Neutrophil (primary cell): ENCODE data around the gene PILRA.
A peak's percentile ranks its signal among the peaks of the same experiment; 100 is the strongest.
"Not testable (repeated sequence)": the region's sequence is repeated elsewhere in the genome, so short reads cannot be mapped to it uniquely, and the experiment has no call there.

Source experiments
- H3K27ac ChIP-seq: fragments of 200-600 bp; sonication (generic); 2 replicates; pipeline ENCODE4 v1.5.1; 2016; ENCODE audit warnings: mild to moderate bottlenecking, moderate library complexity
- H3K27me3 ChIP-seq: fragments of 200-600 bp; sonication (generic); 2 replicates; pipeline ENCODE4 v1.6.0; 2016; ENCODE audit warnings: mild to moderate bottlenecking
- H3K36me3 ChIP-seq: fragments of 200-600 bp; sonication (generic); 2 replicates; pipeline ENCODE4 v1.5.1; 2017
- H3K4me1 ChIP-seq, 2 experiments: fragments of 200-600 bp in 1 of 2; sonication (generic) in 1 of 2; 1 replicate in 1 of 2; 2 replicates in 1 of 2; pipeline versions ENCODE4 v1.5.1 to v1.6.1; 2013 to 2016; ENCODE audit warnings: low read depth in 1 of 2, low read length in 1 of 2, mild to moderate bottlenecking in 1 of 2, moderate library complexity in 1 of 2; ENCODE audit not compliant: control insufficient read depth in 1 of 2, insufficient read depth in 1 of 2
- H3K4me3 ChIP-seq, 2 experiments: fragments of 200-600 bp in 1 of 2; sonication (generic) in 1 of 2; 1 replicate in 1 of 2; 2 replicates in 1 of 2; pipeline ENCODE4 v1.5.1; 2013 to 2016; ENCODE audit warnings: low read depth in 1 of 2, low read length in 1 of 2, mild to moderate bottlenecking in 1 of 2, moderate library complexity in 1 of 2
- H3K9me3 ChIP-seq: fragments of 200-600 bp; sonication (generic); 2 replicates; pipeline ENCODE4 v1.5.1; 2016
- TF ChIP-seq, protein P1 (sequence below): fragments of 200-600 bp; sonication (generic); IDR thresholded peaks from 2 replicates; pipeline ENCODE4 v1.5.1; 2016; ENCODE audit warnings: antibody characterized with exemption

The PILRA gene

DNA sequence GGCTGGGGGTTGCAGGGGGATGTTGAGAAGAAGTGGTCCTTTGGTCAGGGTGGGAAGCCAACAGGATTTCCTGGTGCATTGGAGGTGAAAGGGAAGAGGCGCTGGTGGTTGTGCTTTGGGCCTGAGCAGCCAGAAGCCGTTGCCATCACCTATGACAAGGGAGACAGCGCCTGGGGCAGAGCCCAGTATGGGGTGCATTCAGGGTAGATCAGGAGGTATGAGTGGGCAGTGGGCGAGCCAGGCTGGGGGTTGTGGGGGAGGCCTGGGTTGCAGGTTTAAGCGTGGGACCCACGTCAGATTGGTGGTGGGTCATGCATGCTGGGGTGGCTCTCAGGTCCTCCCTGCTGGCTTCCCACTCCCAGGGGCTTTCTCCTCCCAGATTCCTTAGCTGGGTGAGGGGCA is 21.6 kb upstream of the PILRA start:
- TF ChIP-seq, protein P1, sequence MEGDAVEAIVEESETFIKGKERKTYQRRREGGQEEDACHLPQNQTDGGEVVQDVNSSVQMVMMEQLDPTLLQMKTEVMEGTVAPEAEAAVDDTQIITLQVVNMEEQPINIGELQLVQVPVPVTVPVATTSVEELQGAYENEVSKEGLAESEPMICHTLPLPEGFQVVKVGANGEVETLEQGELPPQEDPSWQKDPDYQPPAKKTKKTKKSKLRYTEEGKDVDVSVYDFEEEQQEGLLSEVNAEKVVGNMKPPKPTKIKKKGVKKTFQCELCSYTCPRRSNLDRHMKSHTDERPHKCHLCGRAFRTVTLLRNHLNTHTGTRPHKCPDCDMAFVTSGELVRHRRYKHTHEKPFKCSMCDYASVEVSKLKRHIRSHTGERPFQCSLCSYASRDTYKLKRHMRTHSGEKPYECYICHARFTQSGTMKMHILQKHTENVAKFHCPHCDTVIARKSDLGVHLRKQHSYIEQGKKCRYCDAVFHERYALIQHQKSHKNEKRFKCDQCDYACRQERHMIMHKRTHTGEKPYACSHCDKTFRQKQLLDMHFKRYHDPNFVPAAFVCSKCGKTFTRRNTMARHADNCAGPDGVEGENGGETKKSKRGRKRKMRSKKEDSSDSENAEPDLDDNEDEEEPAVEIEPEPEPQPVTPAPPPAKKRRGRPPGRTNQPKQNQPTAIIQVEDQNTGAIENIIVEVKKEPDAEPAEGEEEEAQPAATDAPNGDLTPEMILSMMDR: no peak

DNA sequence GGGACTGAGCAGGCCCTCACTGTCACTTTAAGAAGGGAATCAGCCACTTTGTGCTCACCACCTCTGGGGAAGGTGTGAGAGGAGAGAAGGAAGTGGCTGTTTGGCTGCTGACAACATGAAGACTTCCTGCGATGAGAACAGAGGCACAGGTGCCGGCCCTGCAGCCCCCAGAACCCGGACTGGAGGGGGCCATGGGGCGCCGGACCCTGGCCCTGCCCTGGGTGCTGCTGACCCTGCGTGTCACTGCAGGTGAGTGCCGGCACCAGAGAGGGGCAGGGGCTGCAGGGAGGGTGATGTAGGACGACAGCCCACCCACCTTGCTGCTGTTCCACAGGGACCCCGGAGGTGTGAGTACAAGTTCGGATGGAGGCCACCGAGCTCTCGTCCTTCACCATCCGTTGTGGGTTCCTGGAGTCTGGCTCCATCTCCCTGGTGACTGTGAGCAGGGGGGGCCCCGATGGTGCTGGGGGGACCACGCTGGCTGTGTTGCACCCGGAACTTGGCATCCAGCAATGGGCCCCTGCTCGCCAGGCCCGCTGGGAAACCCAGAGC is 21.0 kb upstream of the PILRA start:
- H3K4me3 ChIP-seq, H3K27me3 ChIP-seq, H3K9me3 ChIP-seq: not testable (repeated sequence)
- peak overlapping the region; percentile 74 for H3K27ac ChIP-seq
- H3K4me1 ChIP-seq: peaks cover 46 to 47% of the 10 kb centered on the region in 2 experiments
- peaks cover 31% of the 10 kb centered on the region for H3K36me3 ChIP-seq

More for the DNA sequence above, 21.6 kb upstream of the PILRA start:
- Histone ChIP-seq H3K36me3 (peaks cover 38% of the 10 kb centered on the region), H3K27ac (peak overlapping the region; percentile 74), H3K4me1 (peaks cover 40% of the 10 kb centered on the region in 2 experiments), H3K9me3 (no peaks in the 10 kb centered on the region), H3K4me3 (no peak overlapping the region), H3K27me3 (no peaks in the 10 kb centered on the region)

DNA sequence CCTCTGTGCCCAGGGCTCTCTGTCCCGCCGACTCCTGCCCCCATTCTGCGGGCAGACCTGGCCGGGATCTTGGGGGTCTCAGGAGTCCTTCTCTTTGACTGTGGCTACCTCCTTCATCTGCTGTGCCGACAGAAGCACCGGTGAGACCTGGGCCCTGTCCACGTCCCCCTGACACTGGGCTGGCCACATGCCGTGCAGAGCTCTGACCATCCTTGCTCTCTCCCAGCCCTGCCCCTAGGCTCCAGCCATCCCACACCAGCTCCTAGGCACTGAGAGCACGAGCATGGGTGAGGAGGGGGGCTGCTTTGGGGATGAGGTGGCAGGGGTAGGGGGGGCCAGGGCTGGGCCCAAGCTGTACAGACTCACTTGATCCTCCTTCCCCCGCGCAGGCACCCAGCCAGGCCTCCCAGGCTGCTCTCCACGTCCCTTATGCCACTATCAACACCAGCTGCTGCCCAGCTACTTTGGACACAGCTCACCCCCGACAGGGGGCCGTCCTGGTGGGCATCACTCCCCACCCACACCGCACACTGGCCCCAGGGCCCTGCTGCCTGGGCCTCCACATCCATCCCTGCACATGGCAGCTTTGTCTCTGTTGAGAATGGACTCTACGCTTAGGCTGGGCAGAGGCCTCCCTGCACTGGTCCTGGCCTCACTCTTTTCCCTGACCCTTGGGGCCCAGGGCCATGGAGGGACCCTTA is 20.2 kb upstream of the PILRA start:
- H3K4me3 ChIP-seq: no peak overlapping the region
- H3K9me3 ChIP-seq: no peaks in the 10 kb centered on the region
- H3K27me3 ChIP-seq: no peaks in the 10 kb centered on the region
- TF ChIP-seq, protein P1: no peak
- peak overlapping the region; percentile 100 for H3K27ac ChIP-seq
- H3K36me3 ChIP-seq: peaks cover 27% of the 10 kb centered on the region
- H3K4me1 ChIP-seq: peaks cover 55% of the 10 kb centered on the region in 2 experiments

DNA sequence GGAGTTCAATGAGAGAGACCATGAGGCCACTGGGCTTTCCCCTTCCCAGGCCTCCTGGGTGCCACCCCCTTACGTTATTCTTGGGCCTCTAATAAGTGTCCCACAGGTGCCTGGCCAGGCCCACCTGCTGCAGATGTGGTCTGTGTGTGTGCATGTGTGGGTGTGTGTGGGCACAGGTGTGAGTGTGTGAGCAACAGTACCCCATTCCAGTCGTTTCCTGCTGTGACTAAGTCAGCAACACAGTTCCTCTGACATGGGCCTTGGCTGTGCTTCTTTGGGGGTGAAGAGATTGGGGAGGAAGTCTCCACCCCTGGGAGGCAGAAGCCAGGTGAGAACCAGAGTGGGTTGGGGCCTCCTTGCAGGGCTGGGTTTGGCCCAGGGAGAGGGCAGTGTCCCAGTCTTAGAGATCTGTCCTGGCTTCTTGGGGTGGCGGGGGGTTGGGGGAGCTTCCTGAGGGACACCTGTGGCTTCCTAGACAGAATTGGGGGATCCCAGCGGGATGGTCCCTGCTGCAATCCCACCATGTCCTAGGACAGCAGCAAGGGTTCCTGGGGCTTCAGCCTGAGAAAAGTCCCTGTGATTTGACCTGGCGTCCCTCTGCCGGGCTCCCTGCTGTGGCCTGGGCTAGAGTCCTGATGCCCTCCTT is 19.5 kb upstream of the PILRA start:
- Histone ChIP-seq H3K4me1 (peaks cover 61 to 62% of the 10 kb centered on the region in 2 experiments), H3K27ac (peak overlapping the region; percentile 100), H3K36me3 (peaks cover 29% of the 10 kb centered on the region)

DNA sequence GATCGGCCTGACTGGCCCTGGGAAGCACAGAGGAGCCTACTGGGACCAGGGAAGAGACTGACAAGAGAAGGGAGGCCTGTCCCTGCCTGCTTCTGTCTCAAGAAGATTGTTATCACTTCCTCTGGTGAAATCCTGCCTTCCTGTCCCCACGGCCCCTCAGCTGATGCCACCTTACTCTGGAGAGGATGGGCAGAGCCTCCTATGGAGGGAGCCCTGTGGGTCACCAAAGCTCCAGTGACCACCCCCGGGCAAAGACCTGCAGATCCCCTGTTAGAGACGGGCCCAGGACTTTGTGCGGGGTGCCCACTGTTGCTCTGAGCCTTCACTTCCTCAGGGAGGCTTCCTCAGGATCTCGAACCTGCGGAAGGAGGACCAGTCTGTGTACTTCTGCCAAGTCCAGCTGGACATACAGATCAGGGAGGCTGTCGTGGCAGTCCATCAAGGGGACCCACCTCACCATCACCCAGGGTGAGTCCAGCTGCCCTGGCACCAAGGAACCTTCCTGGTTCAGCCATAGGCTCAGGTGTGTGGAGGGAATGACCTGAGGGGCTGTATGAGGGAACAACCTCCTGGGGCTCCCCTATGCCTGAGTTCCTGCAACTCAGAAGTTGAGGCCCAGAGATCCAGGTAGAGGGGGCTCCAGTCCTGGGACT is 16.7 kb upstream of the PILRA start:
- Histone ChIP-seq H3K36me3 (peaks cover 38% of the 10 kb centered on the region), H3K27ac (peak overlapping the region; percentile 100), H3K9me3 (no peaks in the 10 kb centered on the region), H3K27me3 (no peaks in the 10 kb centered on the region), H3K4me1 (peaks cover 80 to 85% of the 10 kb centered on the region in 2 experiments), H3K4me3 (peak overlapping the region; percentile 65 to 68)
- TF ChIP-seq, protein P1: no peak

More for the DNA sequence above, 19.5 kb upstream of the PILRA start:
- Histone ChIP-seq H3K4me3 (no peak overlapping the region), H3K27me3 (no peaks in the 10 kb centered on the region), H3K9me3 (no peaks in the 10 kb centered on the region)
- TF ChIP-seq, protein P1: no peak
